ENCODE data around the gene ZFYVE26. TPM values are rescaled to one million over a fixed set of nuclear protein-coding genes. Genes with fewer than 3 reads are reported as not detected.

Gene ZFYVE26
- 10 to 100 TPM; 14.3 to 45.9 (median 28.2) TPM for total RNA-seq

DNA sequence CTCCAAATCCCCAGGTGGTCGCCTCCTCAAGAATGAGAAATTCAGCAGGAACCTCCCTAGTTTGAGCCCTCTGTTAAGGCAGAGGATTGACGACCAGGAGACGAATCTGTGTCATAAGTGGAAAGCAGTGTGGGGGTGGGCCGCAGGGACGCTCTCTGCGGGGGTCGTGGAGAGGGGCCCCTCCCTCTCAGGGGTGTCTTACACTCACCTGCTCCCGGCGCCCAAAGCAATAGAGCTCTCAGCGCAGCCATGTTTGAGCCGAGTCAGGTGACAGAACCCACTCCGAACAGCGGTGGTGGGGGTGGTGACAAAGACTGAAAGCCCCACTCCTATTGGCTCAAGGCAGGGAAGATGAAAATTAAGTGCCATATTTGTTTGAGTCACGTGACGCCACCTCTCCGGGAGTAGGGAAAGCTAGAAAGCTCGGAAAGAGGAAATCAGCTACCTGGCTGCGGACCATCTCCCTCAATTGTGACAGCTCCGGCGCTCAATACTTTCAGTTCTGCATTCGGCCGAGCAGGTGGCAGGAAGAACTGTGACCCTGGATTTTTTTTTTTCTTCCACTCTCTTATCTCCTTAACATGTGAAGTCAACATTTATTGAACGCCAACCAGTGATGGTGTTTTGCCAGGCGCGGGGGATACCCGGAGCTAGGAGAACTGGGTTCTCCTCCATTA, at the start of gene ZFYVE26:
Gene ZFYVE26, minus strand, starts transcription at position 265 of the 677 bp plus-strand sequence. CDS start 627 bp downstream, outside the sequence.
- Histone ChIP-seq H3K36me3 (no peaks in the 10 kb centered on the region), H3K27ac (peak within 1 kb of the TSS; percentile 85 to 87), H3K9me3 (no peaks in the 10 kb centered on the region), H3K27me3 (no peaks in the 10 kb centered on the region), H3K4me1 (peaks cover 0 to 6% of the 10 kb centered on the region in 2 donors), H3K4me3 (peak within 1 kb of the TSS; percentile 61 to 90)
- intact Hi-C loops (cut with DNase I; ENCODE audit: low total_unique reads): no loop called here
- TF ChIP-seq CTCF (IDR thresholded peaks at IDR 0.05): no peak
- TF ChIP-seq POLR2A (IDR thresholded peaks at IDR 0.05): peak; percentile 39 to 42
- peak; percentile 88 to 95 for DNase-seq

DNA sequence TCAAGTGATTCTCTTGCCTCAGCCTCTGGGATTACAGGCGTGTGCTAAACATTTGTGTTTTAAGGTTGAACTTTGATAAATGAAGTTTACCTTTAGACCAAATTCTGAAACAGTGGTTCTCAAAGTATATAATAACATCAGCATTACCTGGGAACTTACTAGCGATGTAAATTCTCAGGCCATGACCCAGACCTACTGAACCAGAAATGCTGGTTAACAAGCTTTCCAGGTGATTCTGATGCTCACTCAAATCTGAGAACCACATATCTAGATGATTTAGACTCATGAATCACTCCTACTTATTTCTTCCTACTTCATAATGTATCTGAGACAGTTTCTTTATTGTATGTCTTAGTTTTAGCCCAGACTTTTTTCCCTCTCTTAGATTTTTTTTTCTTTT, 46.8 kb upstream of the ZFYVE26 start:
- Histone ChIP-seq H3K27me3 (no peaks in the 10 kb centered on the region), H3K4me1 (no peaks in the 10 kb centered on the region), H3K27ac (no peak overlapping the region), H3K4me3 (no peak overlapping the region), H3K36me3 (no peaks in the 10 kb centered on the region), H3K9me3 (no peaks in the 10 kb centered on the region)
- intact Hi-C loops (cut with DNase I; ENCODE audit: low total_unique reads): no loop called here
- TF ChIP-seq POLR2A (IDR thresholded peaks at IDR 0.05): no peak
- no peak for TF ChIP-seq CTCF (IDR thresholded peaks at IDR 0.05)
- no peak for DNase-seq

GRCh38 chr14:67859169-67859749, 42.9 kb upstream of the ZFYVE26 start:
- no peaks in the 10 kb centered on the region for H3K9me3 ChIP-seq
- no peak overlapping the region for H3K27ac ChIP-seq
- no peak for TF ChIP-seq CTCF (IDR thresholded peaks at IDR 0.05)
- no peak for TF ChIP-seq POLR2A (IDR thresholded peaks at IDR 0.05)
- no peak for DNase-seq
- no peak overlapping the region for H3K4me3 ChIP-seq
- H3K36me3 ChIP-seq: no peaks in the 10 kb centered on the region
- intact Hi-C loops (cut with DNase I; ENCODE audit: low total_unique reads): no loop called here
- no peaks in the 10 kb centered on the region for H3K27me3 ChIP-seq
- H3K4me1 ChIP-seq: no peaks in the 10 kb centered on the region

DNA sequence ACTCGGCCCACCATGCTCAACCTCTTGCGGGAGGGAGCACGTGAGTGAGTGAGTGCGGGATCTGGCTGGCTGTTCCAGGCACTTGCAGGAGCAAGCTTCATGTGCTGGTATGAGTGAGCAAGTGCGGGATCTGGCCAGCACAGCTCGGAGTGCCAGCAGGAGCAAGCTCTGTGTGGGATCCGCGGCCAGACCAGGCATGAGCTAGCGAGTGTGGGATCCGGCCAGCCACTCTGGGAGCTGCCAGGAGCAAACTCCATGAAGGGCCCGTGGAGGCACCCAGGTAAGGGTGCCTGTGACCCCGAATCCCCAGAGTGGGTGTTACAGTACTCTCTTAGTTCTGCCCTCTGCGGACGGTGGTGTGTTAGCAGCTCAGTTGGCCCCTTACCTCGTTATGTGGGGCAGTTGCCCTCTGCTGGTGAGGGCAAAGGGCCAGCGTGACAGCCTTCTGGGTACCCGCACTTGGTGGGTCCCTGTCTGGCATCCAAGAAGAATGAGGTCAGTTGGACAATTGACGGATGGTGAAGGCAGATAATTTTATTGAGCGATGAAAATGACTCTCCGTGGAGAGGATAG, 41.5 kb upstream of the ZFYVE26 start:
- Histone ChIP-seq H3K27me3 (no peaks in the 10 kb centered on the region), H3K4me1 (no peaks in the 10 kb centered on the region), H3K27ac (no peak overlapping the region), H3K36me3 (no peaks in the 10 kb centered on the region), H3K9me3 (no peaks in the 10 kb centered on the region), H3K4me3 (no peak overlapping the region)
- no peak for DNase-seq
- intact Hi-C loops (cut with DNase I; ENCODE audit: low total_unique reads): no loop called here
- no peak for TF ChIP-seq CTCF (IDR thresholded peaks at IDR 0.05)
- TF ChIP-seq POLR2A (IDR thresholded peaks at IDR 0.05): no peak

- no peak overlapping the region for H3K27ac ChIP-seq
- no peak for TF ChIP-seq CTCF (IDR thresholded peaks at IDR 0.05)
- TF ChIP-seq POLR2A (IDR thresholded peaks at IDR 0.05): no peak
- H3K9me3 ChIP-seq: no peaks in the 10 kb centered on the region
- H3K27me3 ChIP-seq: no peaks in the 10 kb centered on the region
- H3K36me3 ChIP-seq: no peaks in the 10 kb centered on the region
- no peak for DNase-seq
- intact Hi-C loops (cut with DNase I; ENCODE audit: low total_unique reads): no loop called here
- H3K4me1 ChIP-seq: no peaks in the 10 kb centered on the region
- H3K4me3 ChIP-seq: no peak overlapping the region
These were observed 40.4 kb upstream of the ZFYVE26 start for GRCh38 chr14:67856827-67857226.

Data from uterus (tissue), 4 donors.